PC-3 (cell line): ENCODE data around the gene CDH13. TPM values are rescaled to one million over a fixed set of nuclear protein-coding genes. Genes with fewer than 3 reads are reported as not detected.

Source experiments
- ATAC-seq: fragments of 200-7000 bp; cut with Tn5 transposase; 2 replicates; pipeline ENCODE4 v1.9.1; 2020; ENCODE audit warnings: mild to moderate bottlenecking, moderate library complexity
- BruUV-seq: library from RNA; stranded (reverse); fragments of 400-500 nt; replicated peaks from 2 replicates; lab custom pipeline; 2021; lab: Mats Ljungman, UMichigan
- CTCF ChIA-PET: fragments of 300-600 bp; sonication (Branson Sonifier 250); formaldehyde crosslinking; loops from one replicate; lab custom pipeline; 2022; ENCODE audit warnings: antibody characterized with exemption; lab: Charles Lee
- POLR2A ChIA-PET: fragments of 300-600 bp; sonication (Branson Sonifier 250); formaldehyde crosslinking; loops from one replicate; lab custom pipeline; 2022; ENCODE audit warnings: antibody characterized with exemption; ENCODE audit not compliant: unreplicated experiment; lab: Charles Lee
- DNase-seq: peaks from one replicate; pipeline ENCODE4 v3.0.0-alpha.2; 2015
- H2AFZ ChIP-seq: fragments of 300-600 bp; sonication (generic); 2 replicates; pipeline ENCODE4 v1.6.0; 2016; ENCODE audit warnings: antibody characterized with exemption, low read length
- H3F3A ChIP-seq: fragments of 300-600 bp; sonication (generic); one replicate; pipeline ENCODE4 v1.6.0; 2017; ENCODE audit warnings: antibody characterized with exemption, low read length, control low read depth, mild to moderate bottlenecking; ENCODE audit not compliant: unreplicated experiment
- H3K27ac ChIP-seq: fragments of 300-600 bp; sonication (generic); 2 replicates; pipeline ENCODE4 v1.5.1; 2016; ENCODE audit warnings: mild to moderate bottlenecking, low read length
- H3K27me3 ChIP-seq: fragments of 300-600 bp; sonication (generic); 2 replicates; pipeline ENCODE4 v1.6.1; 2016; ENCODE audit warnings: low read length, mixed read lengths
- H3K36me3 ChIP-seq: fragments of 300-600 bp; sonication (generic); 2 replicates; pipeline ENCODE4 v1.6.1; 2016; ENCODE audit warnings: low read depth, mixed run types, low read length, mixed read lengths
- H3K4me1 ChIP-seq: fragments of 300-600 bp; sonication (generic); 2 replicates; pipeline ENCODE4 v1.5.1; 2016; ENCODE audit warnings: low read length; ENCODE audit not compliant: insufficient read depth
- H3K4me2 ChIP-seq: fragments of 300-600 bp; sonication (generic); 2 replicates; pipeline ENCODE4 v1.6.0; 2016; ENCODE audit warnings: low read length
- H3K4me3 ChIP-seq: fragments of 300-600 bp; sonication (generic); 2 replicates; pipeline ENCODE4 v1.5.1; 2016; ENCODE audit warnings: mild to moderate bottlenecking, low read length, mixed read lengths
- H3K79me2 ChIP-seq: fragments of 300-600 bp; sonication (generic); 2 replicates; pipeline ENCODE4 v1.6.1; 2017; ENCODE audit warnings: low read length, mixed read lengths
- H3K9ac ChIP-seq: fragments of 300-600 bp; sonication (generic); 2 replicates; pipeline ENCODE4 v1.6.0; 2016; ENCODE audit warnings: mild to moderate bottlenecking, low read length
- H3K9me2 ChIP-seq: fragments of 300-600 bp; sonication (generic); replicated peaks from 2 replicates; pipeline ENCODE4 v1.6.1; 2016; ENCODE audit warnings: mixed run types, low read length, mixed read lengths
- H3K9me3 ChIP-seq: fragments of 300-600 bp; sonication (generic); 2 replicates; pipeline ENCODE4 v1.6.1; 2016; ENCODE audit warnings: low read length, mixed read lengths
- H4K20me1 ChIP-seq: fragments of 300-600 bp; sonication (generic); 2 replicates; pipeline ENCODE4 v1.6.1; 2016; ENCODE audit warnings: low read length, mixed read lengths
- CTCF ChIP-seq: fragments of 300-600 bp; sonication (generic); conservative IDR thresholded peaks from 2 replicates; pipeline ENCODE4 v1.5.1; 2017; ENCODE audit warnings: antibody characterized with exemption, low read depth, mild to moderate bottlenecking, low read length
- EZH2 ChIP-seq: fragments of 300-600 bp; sonication (generic); IDR thresholded peaks from one replicate; pipeline ENCODE4 v1.6.1; 2017; ENCODE audit warnings: antibody characterized with exemption, mild to moderate bottlenecking, low read length; ENCODE audit not compliant: unreplicated experiment
- EZH2phosphoT487 ChIP-seq: fragments of 300-600 bp; sonication (generic); IDR thresholded peaks from 2 replicates; pipeline ENCODE4 v1.6.1; 2018; ENCODE audit warnings: mild to moderate bottlenecking, antibody characterized with exemption, low read length, borderline replicate concordance
- intact Hi-C: fragments of 100-400 bp; cut with micrococcal nuclease; formaldehyde crosslinking; loops from 2 replicates; pipeline ENCODE4 v1.9.0; 2023
- total RNA-seq: library from RNA; depleted of rRNA; stranded (reverse); fragments of >200 nt; gene quantifications from 2 replicates; pipeline ENCODE4 v1.2.3, GENCODE V29; 2014

Gene CDH13
- total RNA-seq, 1 experiment from 2014 or later, result 0.36 TPM

- H3K9ac ChIP-seq, result no peak overlapping the region
- H3K27me3 ChIP-seq, result no peaks in the 10 kb centered on the region
- H4K20me1 ChIP-seq, result no peaks in the 10 kb centered on the region
- peaks cover 20% of the 10 kb centered on the region for H3K4me1 ChIP-seq
- H3F3A ChIP-seq, result no peaks in the 10 kb centered on the region
- ATAC-seq, result no peak
- ChIA-PET CTCF (no interaction called here), POLR2A (no interaction called here)
- no peaks in the 10 kb centered on the region for H3K36me3 ChIP-seq
- H3K4me2 ChIP-seq, result no peak overlapping the region
- no peaks in the 10 kb centered on the region for H3K9me3 ChIP-seq
- no peak overlapping the region for H2AFZ ChIP-seq
- BruUV-seq, result no TSS peak
- no peaks in the 10 kb centered on the region for H3K9me2 ChIP-seq
- no peak overlapping the region for H3K4me3 ChIP-seq
- intact Hi-C loops, result no loop called here
- TF ChIP-seq CTCF (no peak), EZH2 (no peak), EZH2phosphoT487 (no peak)
- H3K79me2 ChIP-seq, result no peaks in the 10 kb centered on the region
- DNase-seq, result no peak
- no peak overlapping the region for H3K27ac ChIP-seq
Observed at GRCh38 chr16:82650804-82651203, 24.0 kb downstream of the CDH13 start.

GRCh38 chr16:82651921-82652601 is 25.3 kb downstream of the CDH13 start:
- no peak for ATAC-seq
- no TSS peak for BruUV-seq

More at GRCh38 chr16:82651921-82652601, 25.3 kb downstream of the CDH13 start:
- DNase-seq, result no peak
- no peaks in the 10 kb centered on the region for H3K27me3 ChIP-seq
- H3K9me3 ChIP-seq, result no peaks in the 10 kb centered on the region
- peaks cover 20% of the 10 kb centered on the region for H3K4me1 ChIP-seq
- H4K20me1 ChIP-seq, result no peaks in the 10 kb centered on the region
- no peak overlapping the region for H3K27ac ChIP-seq
- H2AFZ ChIP-seq, result no peak overlapping the region
- CTCF ChIA-PET, result no interaction called here
- POLR2A ChIA-PET, result no interaction called here
- TF ChIP-seq CTCF (no peak), EZH2phosphoT487 (no peak), EZH2 (no peak)
- no peak overlapping the region for H3K9ac ChIP-seq
- no peaks in the 10 kb centered on the region for H3F3A ChIP-seq
- no peaks in the 10 kb centered on the region for H3K79me2 ChIP-seq
- H3K36me3 ChIP-seq, result no peaks in the 10 kb centered on the region
- intact Hi-C loops, result no loop called here
- no peak overlapping the region for H3K4me3 ChIP-seq
- no peak overlapping the region for H3K4me2 ChIP-seq
- H3K9me2 ChIP-seq, result no peaks in the 10 kb centered on the region
